Fibroblast of mammary gland (primary cell): ENCODE results near the gene NEDD4L.
A peak's percentile ranks its signal among the peaks of the same experiment; 100 is the strongest.

ENCODE experiments used
- DNase-seq: peaks from one replicate; pipeline ENCODE4 v3.0.0-alpha.2; 2010; ENCODE audit warnings: low read depth
- H3K4me3 ChIP-seq: 2 replicates; pipeline ENCODE4 v1.5.1; 2011; ENCODE audit warnings: low read depth, mild to moderate bottlenecking, low read length, moderate library complexity; ENCODE audit not compliant: control insufficient read depth
- TF ChIP-seq, protein P1 (sequence below): conservative IDR thresholded peaks from 2 replicates; pipeline ENCODE4 v1.5.1; 2011; ENCODE audit warnings: low read depth, low read length, inconsistent platforms; ENCODE audit not compliant: control insufficient read depth, insufficient read depth

The NEDD4L gene

DNA sequence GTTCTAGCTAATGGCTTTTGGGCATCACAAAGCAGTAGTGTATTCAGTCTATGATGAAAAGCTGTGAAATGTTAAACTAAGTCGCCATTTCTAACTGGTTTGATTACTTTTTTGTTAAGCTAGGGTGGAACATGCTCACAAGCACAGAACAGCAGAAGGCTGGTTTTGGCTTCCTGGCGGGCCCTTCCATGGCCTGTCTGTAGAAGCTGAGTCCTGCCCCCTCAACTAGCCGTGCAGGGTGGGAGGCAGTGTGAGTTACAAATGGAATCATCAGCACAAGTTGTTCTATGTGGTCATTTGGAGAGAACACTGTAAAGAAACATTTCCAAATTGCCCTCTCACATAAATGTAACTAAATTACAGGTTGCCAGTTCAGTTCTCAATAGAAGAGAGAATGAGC lies 294.1 kb downstream of the NEDD4L start:
- TF ChIP-seq, protein P1, sequence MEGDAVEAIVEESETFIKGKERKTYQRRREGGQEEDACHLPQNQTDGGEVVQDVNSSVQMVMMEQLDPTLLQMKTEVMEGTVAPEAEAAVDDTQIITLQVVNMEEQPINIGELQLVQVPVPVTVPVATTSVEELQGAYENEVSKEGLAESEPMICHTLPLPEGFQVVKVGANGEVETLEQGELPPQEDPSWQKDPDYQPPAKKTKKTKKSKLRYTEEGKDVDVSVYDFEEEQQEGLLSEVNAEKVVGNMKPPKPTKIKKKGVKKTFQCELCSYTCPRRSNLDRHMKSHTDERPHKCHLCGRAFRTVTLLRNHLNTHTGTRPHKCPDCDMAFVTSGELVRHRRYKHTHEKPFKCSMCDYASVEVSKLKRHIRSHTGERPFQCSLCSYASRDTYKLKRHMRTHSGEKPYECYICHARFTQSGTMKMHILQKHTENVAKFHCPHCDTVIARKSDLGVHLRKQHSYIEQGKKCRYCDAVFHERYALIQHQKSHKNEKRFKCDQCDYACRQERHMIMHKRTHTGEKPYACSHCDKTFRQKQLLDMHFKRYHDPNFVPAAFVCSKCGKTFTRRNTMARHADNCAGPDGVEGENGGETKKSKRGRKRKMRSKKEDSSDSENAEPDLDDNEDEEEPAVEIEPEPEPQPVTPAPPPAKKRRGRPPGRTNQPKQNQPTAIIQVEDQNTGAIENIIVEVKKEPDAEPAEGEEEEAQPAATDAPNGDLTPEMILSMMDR = no peak
- no peak for DNase-seq

GRCh38 chr18:58338961-58339592 lies 295.1 kb downstream of the NEDD4L start:
- TF ChIP-seq, protein P1 = no peak
- H3K4me3 ChIP-seq = no peak overlapping the region
- DNase-seq = peak; percentile 63

More for the DNA sequence above, 294.1 kb downstream of the NEDD4L start:
- H3K4me3 ChIP-seq = no peak overlapping the region

DNA sequence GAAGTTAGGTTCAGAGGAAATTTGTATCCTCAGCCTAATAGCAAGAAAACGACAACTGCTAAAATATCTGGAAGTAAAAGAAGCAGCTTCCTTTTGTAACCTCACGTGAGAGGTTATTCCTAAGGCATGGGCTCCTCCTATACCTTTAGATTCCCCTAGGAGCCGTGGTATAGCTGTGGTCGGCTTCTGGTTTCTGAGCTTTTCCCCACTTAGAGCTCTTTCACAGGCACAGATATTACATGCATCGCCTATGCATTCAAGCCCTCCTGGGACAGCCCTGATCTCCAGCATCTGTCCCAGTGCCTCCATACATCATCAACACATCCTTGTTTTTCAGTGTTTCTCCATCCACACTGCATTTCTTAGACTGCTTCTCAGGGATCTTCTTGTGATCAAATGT lies 295.9 kb downstream of the NEDD4L start:
- TF ChIP-seq, protein P1 = no peak
- no peak for DNase-seq
- no peak overlapping the region for H3K4me3 ChIP-seq

DNA sequence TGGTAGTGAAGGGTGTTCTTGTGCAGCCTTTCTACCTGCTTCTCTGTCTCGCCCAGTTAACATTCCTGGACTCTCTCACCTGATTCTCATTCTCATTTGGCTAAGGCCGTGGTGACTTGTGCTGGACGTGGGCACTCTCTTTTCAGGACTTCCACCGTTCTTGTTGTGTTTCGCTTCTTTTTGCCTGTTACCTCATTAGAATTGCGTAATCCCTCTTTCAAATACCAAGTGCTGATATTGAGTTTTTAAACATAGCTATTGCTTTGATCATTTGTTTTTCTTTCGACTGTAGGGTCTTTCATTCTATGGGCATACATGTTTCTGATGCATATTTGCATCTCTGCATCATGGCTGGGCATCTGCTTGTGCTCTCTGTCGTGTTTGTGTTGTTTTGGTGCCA lies 297.9 kb downstream of the NEDD4L start:
- TF ChIP-seq, protein P1 = no peak
- H3K4me3 ChIP-seq = no peak overlapping the region
- DNase-seq = no peak

DNA sequence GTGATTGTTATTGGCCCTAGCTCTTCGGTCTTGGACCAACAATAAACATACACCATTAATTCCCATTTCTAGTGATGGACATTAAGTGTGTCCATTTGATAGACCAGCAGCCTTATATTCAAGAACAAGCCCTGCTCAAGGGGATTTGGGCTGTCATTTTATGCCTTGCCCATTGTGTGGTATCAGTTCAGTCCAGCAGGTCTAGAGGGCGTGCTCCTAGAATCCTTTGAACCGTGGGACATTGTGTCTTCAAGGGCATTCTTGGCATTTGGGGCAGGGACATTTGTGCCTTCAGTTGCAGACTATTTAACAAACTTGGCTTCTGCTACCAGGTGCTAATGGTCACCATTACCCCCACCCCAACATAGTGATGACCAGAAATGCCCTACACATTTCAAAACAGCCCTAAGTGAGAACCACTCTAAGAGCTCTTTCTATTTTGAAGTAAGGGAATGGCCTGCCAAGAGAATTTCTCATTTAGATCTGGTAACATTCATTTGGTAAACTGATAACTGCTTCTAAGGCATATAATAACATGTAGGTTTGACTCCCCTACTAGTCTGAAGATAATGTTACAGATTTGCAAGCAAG lies 300.1 kb downstream of the NEDD4L start:
- TF ChIP-seq, protein P1 = no peak
- no peak overlapping the region for H3K4me3 ChIP-seq
- no peak for DNase-seq

- no peak for DNase-seq
- TF ChIP-seq, protein P1 = no peak
- H3K4me3 ChIP-seq = no peak overlapping the region
These were observed 300.9 kb downstream of the NEDD4L start for GRCh38 chr18:58344861-58345463.
